ENCODE measurements around the gene ZNF429. TPM values are rescaled to one million over a fixed set of nuclear protein-coding genes. Genes with fewer than 3 reads are reported as not detected.

Gene ZNF429
- total RNA-seq, 3 donors from 2014 or later (not counting 1 experiment from before 2014, with no cell fraction given) = 15.7 to 21.0 (median 18.7) TPM

- TF ChIP-seq CTCF (IDR thresholded peaks at IDR 0.05) = no peak
- WGBS (ENCODE audit: insufficient coverage) = 91% methylated on average over 4 of the region's 4 CpGs
- intact Hi-C loops (cut with micrococcal nuclease) = no loop called here
Observed at GRCh38 chr19:21593502-21593901, 88.1 kb downstream of the ZNF429 start.

GRCh38 chr19:21593934-21594820 is 88.8 kb downstream of the ZNF429 start:
- H3K27ac ChIP-seq (ENCODE audit: low read length) = no peak overlapping the region
- Mint-ChIP-seq H3K36me3 (no peaks in the 10 kb centered on the region), H3K9me3 (peaks cover 0 to 4% of the 10 kb centered on the region in 2 donors), H3K4me1 (no peaks in the 10 kb centered on the region), H3K4me3 (no peak overlapping the region), H3K27me3 (ENCODE audit: low read depth in 2 of 2) (peaks cover 0 to 3% of the 10 kb centered on the region in 2 donors), H3K27ac (no peak overlapping the region)
- H3K36me3 ChIP-seq (ENCODE audit: control insufficient read depth, insufficient read depth, low read length) = no peaks in the 10 kb centered on the region
- no peak for DNase-seq
- intact Hi-C loops (cut with micrococcal nuclease) = no loop called here
- peak in 2 of 3 donors; percentile 33 to 80 for ATAC-seq
- H3K4me1 ChIP-seq (ENCODE audit: control insufficient read depth, insufficient read depth, low read length) = peaks cover 2% of the 10 kb centered on the region
- no peaks in the 10 kb centered on the region for H3K27me3 ChIP-seq (ENCODE audit: control insufficient read depth, insufficient read depth, low read length)
- no peak for TF ChIP-seq CTCF (IDR thresholded peaks at IDR 0.05)
- H3K9me3 ChIP-seq (ENCODE audit: control insufficient read depth, insufficient read depth, low read length) = no peaks in the 10 kb centered on the region
- WGBS (ENCODE audit: insufficient coverage) = 60% methylated on average over 3 of the region's 3 CpGs
- no peak overlapping the region for H3K4me3 ChIP-seq (ENCODE audit: low read length)

More at GRCh38 chr19:21593502-21593901, 88.1 kb downstream of the ZNF429 start:
- no peak overlapping the region for H3K4me3 Mint-ChIP-seq
- Histone ChIP-seq H3K4me1 (ENCODE audit: control insufficient read depth, insufficient read depth, low read length) (peaks cover 2% of the 10 kb centered on the region), H3K27ac (ENCODE audit: low read length) (no peak overlapping the region), H3K27me3 (ENCODE audit: control insufficient read depth, insufficient read depth, low read length) (no peaks in the 10 kb centered on the region), H3K9me3 (ENCODE audit: control insufficient read depth, insufficient read depth, low read length) (no peaks in the 10 kb centered on the region), H3K4me3 (ENCODE audit: low read length) (no peak overlapping the region), H3K36me3 (ENCODE audit: control insufficient read depth, insufficient read depth, low read length) (no peaks in the 10 kb centered on the region)
- H3K4me1 Mint-ChIP-seq = no peaks in the 10 kb centered on the region
- no peak for DNase-seq
- H3K36me3 Mint-ChIP-seq = no peaks in the 10 kb centered on the region
- H3K27ac Mint-ChIP-seq = no peak overlapping the region
- no peak for ATAC-seq
- peaks cover 0 to 4% of the 10 kb centered on the region in 2 donors for H3K9me3 Mint-ChIP-seq
- peaks cover 0 to 3% of the 10 kb centered on the region in 2 donors for H3K27me3 Mint-ChIP-seq (ENCODE audit: low read depth in 2 of 2)

GRCh38 chr19:21595185-21595584 is 89.8 kb downstream of the ZNF429 start:
- 69% methylated on average over 4 of the region's 4 CpGs for WGBS (ENCODE audit: insufficient coverage)
- H3K9me3 ChIP-seq (ENCODE audit: control insufficient read depth, insufficient read depth, low read length) = no peaks in the 10 kb centered on the region
- no peaks in the 10 kb centered on the region for H3K27me3 ChIP-seq (ENCODE audit: control insufficient read depth, insufficient read depth, low read length)
- intact Hi-C loops (cut with micrococcal nuclease) = no loop called here
- no peak overlapping the region for H3K27ac Mint-ChIP-seq
- H3K36me3 ChIP-seq (ENCODE audit: control insufficient read depth, insufficient read depth, low read length) = no peaks in the 10 kb centered on the region
- TF ChIP-seq CTCF (IDR thresholded peaks at IDR 0.05) = no peak
- H3K9me3 Mint-ChIP-seq = peaks cover 0 to 4% of the 10 kb centered on the region in 2 donors
- peaks cover 2% of the 10 kb centered on the region for H3K4me1 ChIP-seq (ENCODE audit: control insufficient read depth, insufficient read depth, low read length)
- H3K4me1 Mint-ChIP-seq = no peaks in the 10 kb centered on the region
- no peak for ATAC-seq
- no peak overlapping the region for H3K4me3 ChIP-seq (ENCODE audit: low read length)
- H3K27me3 Mint-ChIP-seq (ENCODE audit: low read depth in 2 of 2) = peaks cover 0 to 3% of the 10 kb centered on the region in 2 donors
- no peak overlapping the region for H3K4me3 Mint-ChIP-seq
- H3K27ac ChIP-seq (ENCODE audit: low read length) = no peak overlapping the region
- no peak for DNase-seq
- H3K36me3 Mint-ChIP-seq = no peaks in the 10 kb centered on the region
